HCT116 (cell line): ENCODE results near the gene CNPY3. TPM values are rescaled to one million over a fixed set of nuclear protein-coding genes. Genes with fewer than 3 reads are reported as not detected.

Source experiments
- ATAC-seq: fragments of 200-7000 bp; cut with Tn5 transposase; 2 replicates; pipeline ENCODE4 v1.9.1; 2020; ENCODE audit warnings: mild to moderate bottlenecking, moderate library complexity
- BruUV-seq: library from RNA; stranded (reverse); fragments of 400-500 nt; replicated peaks from 2 replicates; lab custom pipeline; 2021; lab: Mats Ljungman, UMichigan
- CTCF ChIA-PET: fragments of 300-600 bp; sonication (Branson Sonifier 250); formaldehyde crosslinking; loops from one replicate; lab custom pipeline; 2021; ENCODE audit warnings: antibody characterized with exemption; lab: Charles Lee
- POLR2A ChIA-PET: fragments of 300-600, 350-600 bp; sonication (Branson Sonifier 250); formaldehyde crosslinking; loops from one replicate; lab custom pipeline; 2021; ENCODE audit warnings: antibody characterized with exemption; lab: Charles Lee
- RAD21 ChIA-PET, 2 experiments: fragments of 300-600 bp; sonication (Branson Sonifier 250); formaldehyde crosslinking; loops; one replicate each; lab custom pipeline; 2023; ENCODE audit warnings: low total read pairs in 2 of 2; ENCODE audit not compliant: uncharacterized antibody in 2 of 2, unreplicated experiment in 2 of 2, low non-redundant PET in 1 of 2; lab: Charles Lee
- DNase-seq: peaks from one replicate; pipeline ENCODE4 v3.0.0-alpha.2; 2010; ENCODE audit warnings: low read depth, low spot score
- H2AFZ ChIP-seq: fragments of 200-600 bp; shearing (Covaris generic), sonication (generic); 2 replicates; pipeline ENCODE4 v1.6.1; 2017; ENCODE audit warnings: low read depth, mixed run types, mixed read lengths, antibody characterized with exemption, low read length; ENCODE audit not compliant: poor library complexity, severe bottlenecking
- H3K27ac ChIP-seq: 2 replicates; pipeline ENCODE4 v1.5.1; 2012; ENCODE audit warnings: low read depth, low read length
- H3K27me3 ChIP-seq: fragments of 200-600 bp; sonication (generic); 2 replicates; pipeline ENCODE4 v1.6.1; 2016; ENCODE audit warnings: mixed run types, low read length, mixed read lengths; ENCODE audit not compliant: insufficient read depth
- H3K36me3 ChIP-seq, 2 experiments: fragments of 200-500 bp in 1 of 2; fragments of 200-600 bp in 1 of 2; sonication (Bioruptor generic) in 1 of 2; sonication (generic) in 1 of 2; 2 replicates each; pipeline versions ENCODE4 v1.5.1 to v1.6.1; 2014 to 2016; ENCODE audit warnings: low read length in 2 of 2, inconsistent platforms in 1 of 2, mixed read lengths in 1 of 2, mixed run types in 1 of 2; ENCODE audit not compliant: insufficient read depth in 2 of 2, control insufficient read depth in 1 of 2
- H3K4me1 ChIP-seq, 2 experiments: fragments of 200-600 bp in 1 of 2; sonication (generic) in 1 of 2; 2 replicates each; pipeline versions ENCODE4 v1.5.1 to v1.6.1; 2012 to 2017; ENCODE audit warnings: low read length in 2 of 2, inconsistent platforms in 1 of 2, mild to moderate bottlenecking in 1 of 2, mixed read lengths in 1 of 2, mixed run types in 1 of 2, moderate library complexity in 1 of 2; ENCODE audit not compliant: insufficient read depth in 2 of 2, control insufficient read depth in 1 of 2
- H3K4me2 ChIP-seq: fragments of 200-600 bp; sonication (generic); 2 replicates; pipeline ENCODE4 v1.6.1; 2017; ENCODE audit warnings: mixed run types, low read length, mixed read lengths
- H3K4me3 ChIP-seq, 2 experiments: fragments of 200-600 bp in 1 of 2; sonication (generic) in 1 of 2; replicated peaks in 1 of 2; 2 replicates each; pipeline ENCODE4 v1.5.1; 2011 to 2016; ENCODE audit warnings: low read length in 2 of 2, control low read depth in 1 of 2, low read depth in 1 of 2, mild to moderate bottlenecking in 1 of 2, mixed read lengths in 1 of 2, mixed run types in 1 of 2
- H3K79me2 ChIP-seq: fragments of 200-600 bp; sonication (generic); 2 replicates; pipeline ENCODE4 v1.6.1; 2017; ENCODE audit warnings: mild to moderate bottlenecking, mixed run types, low read length, moderate library complexity, mixed read lengths; ENCODE audit not compliant: insufficient read depth
- H3K9ac ChIP-seq: fragments of 200-600 bp; sonication (generic); 2 replicates; pipeline ENCODE4 v1.6.1; 2016; ENCODE audit warnings: low read length, mixed read lengths
- H3K9me2 ChIP-seq: fragments of 200-600 bp; sonication (generic), shearing (Covaris generic); 2 replicates; pipeline ENCODE4 v1.6.1; 2017; ENCODE audit warnings: mixed run types, mild to moderate bottlenecking, moderate library complexity; ENCODE audit not compliant: insufficient read depth
- H3K9me3 ChIP-seq, 2 experiments: fragments of 200-500 bp in 1 of 2; fragments of 200-600 bp in 1 of 2; sonication (Bioruptor generic) in 1 of 2; sonication (generic) in 1 of 2; 2 replicates each; pipeline ENCODE4 v1.6.1; 2014 to 2017; ENCODE audit warnings: low read length in 2 of 2, mixed read lengths in 2 of 2, inconsistent platforms in 1 of 2, low read depth in 1 of 2, mild to moderate bottlenecking in 1 of 2, mixed run types in 1 of 2, moderate library complexity in 1 of 2; ENCODE audit not compliant: control insufficient read depth in 1 of 2, insufficient read depth in 1 of 2
- H4K20me1 ChIP-seq: fragments of 200-600 bp; sonication (generic), shearing (Covaris generic); 2 replicates; pipeline ENCODE4 v1.6.1; 2017; ENCODE audit warnings: mixed run types, mild to moderate bottlenecking, moderate library complexity; ENCODE audit not compliant: insufficient read depth
- ATF3 ChIP-seq: IDR thresholded peaks from 2 replicates; pipeline ENCODE4 v1.6.1; 2012
- CBX3 ChIP-seq: IDR thresholded peaks from 2 replicates; pipeline ENCODE4 v1.6.1; 2012; ENCODE audit warnings: low read depth
- CEBPB ChIP-seq: IDR thresholded peaks from 2 replicates; pipeline ENCODE4 v1.6.1; 2012; ENCODE audit warnings: low read depth
- EZH2 ChIP-seq: fragments of 200-600 bp; sonication (generic); IDR thresholded peaks from 2 replicates; pipeline ENCODE4 v1.6.1; 2017; ENCODE audit warnings: antibody characterized with exemption, mixed run types
- FOSL1 ChIP-seq: IDR thresholded peaks from 2 replicates; pipeline ENCODE4 v1.6.1; 2012; ENCODE audit warnings: low read depth
- JUND ChIP-seq: IDR thresholded peaks from 2 replicates; pipeline ENCODE4 v1.6.1; 2012
- MAX ChIP-seq: IDR thresholded peaks from 2 replicates; pipeline ENCODE4 v1.6.1; 2012
- TCF7L2 ChIP-seq: IDR thresholded peaks from 2 replicates; pipeline ENCODE4 v1.7.0; 2011; ENCODE audit warnings: borderline replicate concordance, inconsistent platforms; ENCODE audit not compliant: insufficient read depth, insufficient read length; ENCODE audit errors: extremely low read depth
- ZFX ChIP-seq: fragments of 450-650 bp; IDR thresholded peaks from 2 replicates; pipeline ENCODE4 v1.6.1; 2017
- ZNF274 ChIP-seq: fragments of 200-500 bp; sonication (Bioruptor generic); IDR thresholded peaks from 2 replicates; pipeline ENCODE4 v1.6.1; 2014; ENCODE audit warnings: mild to moderate bottlenecking, low read depth, low read length, inconsistent platforms
- intact Hi-C: fragments of 100-400 bp; cut with micrococcal nuclease; formaldehyde crosslinking; loops from 2 replicates; pipeline ENCODE4 v1.10.0; 2022
- total RNA-seq: library from RNA; stranded (reverse); gene quantifications from one replicate; pipeline ENCODE4 v1.2.1, GENCODE V29; 2021; ENCODE audit not compliant: unreplicated experiment
- TF ChIP-seq, protein P1 (sequence below): IDR thresholded peaks from 2 replicates; pipeline ENCODE4 v1.6.1; 2012; ENCODE audit warnings: low read depth

Gene CNPY3
- total RNA-seq, 1 experiment from 2014 or later, result 49.1 TPM

DNA sequence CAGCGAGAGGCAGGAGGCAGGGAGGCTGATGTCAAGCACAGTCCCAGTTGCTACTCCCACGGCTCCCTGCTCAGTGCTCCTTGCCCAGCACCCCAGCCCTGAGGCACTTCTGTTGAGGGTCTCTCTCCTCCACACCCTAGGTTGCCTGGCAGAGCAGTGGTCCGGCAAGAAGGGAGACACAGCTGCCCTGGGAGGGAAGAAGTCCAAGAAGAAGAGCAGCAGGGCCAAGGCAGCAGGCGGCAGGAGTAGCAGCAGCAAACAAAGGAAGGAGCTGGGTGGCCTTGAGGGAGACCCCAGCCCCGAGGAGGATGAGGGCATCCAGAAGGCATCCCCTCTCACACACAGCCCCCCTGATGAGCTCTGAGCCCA, 9.1 kb downstream of the CNPY3 start (continued):
- TF ChIP-seq, protein P1, sequence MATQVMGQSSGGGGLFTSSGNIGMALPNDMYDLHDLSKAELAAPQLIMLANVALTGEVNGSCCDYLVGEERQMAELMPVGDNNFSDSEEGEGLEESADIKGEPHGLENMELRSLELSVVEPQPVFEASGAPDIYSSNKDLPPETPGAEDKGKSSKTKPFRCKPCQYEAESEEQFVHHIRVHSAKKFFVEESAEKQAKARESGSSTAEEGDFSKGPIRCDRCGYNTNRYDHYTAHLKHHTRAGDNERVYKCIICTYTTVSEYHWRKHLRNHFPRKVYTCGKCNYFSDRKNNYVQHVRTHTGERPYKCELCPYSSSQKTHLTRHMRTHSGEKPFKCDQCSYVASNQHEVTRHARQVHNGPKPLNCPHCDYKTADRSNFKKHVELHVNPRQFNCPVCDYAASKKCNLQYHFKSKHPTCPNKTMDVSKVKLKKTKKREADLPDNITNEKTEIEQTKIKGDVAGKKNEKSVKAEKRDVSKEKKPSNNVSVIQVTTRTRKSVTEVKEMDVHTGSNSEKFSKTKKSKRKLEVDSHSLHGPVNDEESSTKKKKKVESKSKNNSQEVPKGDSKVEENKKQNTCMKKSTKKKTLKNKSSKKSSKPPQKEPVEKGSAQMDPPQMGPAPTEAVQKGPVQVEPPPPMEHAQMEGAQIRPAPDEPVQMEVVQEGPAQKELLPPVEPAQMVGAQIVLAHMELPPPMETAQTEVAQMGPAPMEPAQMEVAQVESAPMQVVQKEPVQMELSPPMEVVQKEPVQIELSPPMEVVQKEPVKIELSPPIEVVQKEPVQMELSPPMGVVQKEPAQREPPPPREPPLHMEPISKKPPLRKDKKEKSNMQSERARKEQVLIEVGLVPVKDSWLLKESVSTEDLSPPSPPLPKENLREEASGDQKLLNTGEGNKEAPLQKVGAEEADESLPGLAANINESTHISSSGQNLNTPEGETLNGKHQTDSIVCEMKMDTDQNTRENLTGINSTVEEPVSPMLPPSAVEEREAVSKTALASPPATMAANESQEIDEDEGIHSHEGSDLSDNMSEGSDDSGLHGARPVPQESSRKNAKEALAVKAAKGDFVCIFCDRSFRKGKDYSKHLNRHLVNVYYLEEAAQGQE, result no peak
- TF ChIP-seq TCF7L2, result no peak
- TF ChIP-seq JUND, result no peak
- no peak for TF ChIP-seq EZH2
- TF ChIP-seq ZFX, result no peak
- no peak for TF ChIP-seq ZNF274

DNA sequence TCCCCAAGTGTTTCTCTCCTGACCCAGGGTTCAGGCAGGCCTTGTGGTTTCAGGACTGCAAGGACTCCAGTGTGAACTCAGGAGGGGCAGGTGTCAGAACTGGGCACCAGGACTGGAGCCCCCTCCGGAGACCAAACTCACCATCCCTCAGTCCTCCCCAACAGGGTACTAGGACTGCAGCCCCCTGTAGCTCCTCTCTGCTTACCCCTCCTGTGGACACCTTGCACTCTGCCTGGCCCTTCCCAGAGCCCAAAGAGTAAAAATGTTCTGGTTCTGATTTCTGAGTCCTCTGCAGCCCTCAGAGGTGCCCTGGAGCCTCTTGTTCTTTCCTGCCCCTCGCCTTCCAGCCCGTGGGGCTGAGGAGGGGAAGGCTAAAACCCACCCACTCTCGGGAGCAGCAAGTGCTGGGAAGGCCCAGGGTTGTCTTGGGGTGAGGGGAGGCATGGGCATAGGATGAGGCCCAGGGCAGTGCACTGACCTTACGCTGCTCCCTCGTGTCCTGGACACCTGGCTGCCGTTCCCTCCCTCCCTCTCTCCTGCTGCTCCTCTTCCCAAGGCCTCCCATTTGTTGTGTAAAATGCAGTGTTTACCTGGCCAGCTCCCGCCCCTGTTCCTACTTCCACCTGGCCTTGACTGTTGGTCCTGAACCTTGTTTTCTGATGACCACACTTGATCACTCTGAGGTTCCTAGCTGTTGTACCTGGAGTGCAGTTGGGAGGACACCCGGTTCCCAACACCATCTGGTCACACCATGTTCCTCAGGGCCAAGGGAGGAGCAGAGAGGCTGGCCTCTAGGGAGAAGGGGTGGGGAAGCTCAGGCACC, 9.9 kb downstream of the CNPY3 start:
- no peak overlapping the region for H2AFZ ChIP-seq
- peaks cover 19 to 21% of the 10 kb centered on the region in 2 experiments; a peak in 3 of 4 replicates for H3K36me3 ChIP-seq
- no peak for DNase-seq
- no peaks in the 10 kb centered on the region for H3K4me1 ChIP-seq
- no peaks in the 10 kb centered on the region for H4K20me1 ChIP-seq
- POLR2A ChIA-PET, result interaction anchor here (0.6 kb wide), 1 partner anchor 36 kb away, joined by 3 read pairs; no protein-coding TSS in a partner anchor
- intact Hi-C loops, result no loop called here
- no peak overlapping the region for H3K4me3 ChIP-seq
- CTCF ChIA-PET, result no interaction called here
- no peaks in the 10 kb centered on the region for H3K9me3 ChIP-seq
- no peaks in the 10 kb centered on the region for H3K9me2 ChIP-seq
- no peaks in the 10 kb centered on the region for H3K27me3 ChIP-seq
- H3K4me2 ChIP-seq, result no peak overlapping the region
- peaks cover 6% of the 10 kb centered on the region for H3K79me2 ChIP-seq
- BruUV-seq, result no TSS peak
- ATAC-seq, result 0 out of 2 replicates have a peak, but pooled peaks have one; percentile 35
- no peak overlapping the region for H3K27ac ChIP-seq
- H3K9ac ChIP-seq, result no peak overlapping the region
- TF ChIP-seq CEBPB (no peak), ATF3 (no peak), FOSL1 (no peak), MAX (no peak), TCF7L2 (no peak), ZFX (no peak), CBX3 (no peak), ZNF274 (no peak)
- RAD21 ChIA-PET, result no interaction called here
